Activated naive CD4-positive, alpha-beta T cell treated with anti-CD3 and anti-CD28 coated beads, Interleukin-2, amount 50 U/mL, for 24 hours (primary cell): ENCODE data around the gene CNPY3.
A peak's percentile ranks its signal among the peaks of the same experiment; 100 is the strongest.
"Not testable (repeated sequence)": the region's sequence is repeated elsewhere in the genome, so short reads cannot be mapped to it uniquely, and the experiment has no call there.

Experiments used
- H3K27ac Mint-ChIP-seq: one replicate; pipeline ENCODE4 v1.8.0; 2021; ENCODE audit warnings: mild to moderate bottlenecking, mixed read lengths
- H3K27me3 Mint-ChIP-seq: one replicate; pipeline ENCODE4 v1.8.0; 2021; ENCODE audit warnings: mixed read lengths
- H3K36me3 Mint-ChIP-seq: one replicate; pipeline ENCODE4 v1.8.0; 2021; ENCODE audit warnings: mixed read lengths
- H3K4me1 Mint-ChIP-seq: one replicate; pipeline ENCODE4 v1.8.0; 2021; ENCODE audit warnings: mixed read lengths
- H3K4me3 Mint-ChIP-seq: one replicate; pipeline ENCODE4 v1.8.0; 2021; ENCODE audit warnings: mild to moderate bottlenecking, mixed read lengths
- H3K9me3 Mint-ChIP-seq: one replicate; pipeline ENCODE4 v1.8.0; 2021; ENCODE audit warnings: mixed read lengths

CNPY3 gene

GRCh38 chr6:42928986-42929820 lies at the start of gene CNPY3:
Gene CNPY3 (plus strand): TSS chr6:42929480. CDS start chr6:42929571, 91 bp downstream.
- H3K27ac Mint-ChIP-seq, result peak within 1 kb of the TSS; percentile 92

GRCh38 chr6:42880240-42880817 lies 49.0 kb upstream of the CNPY3 start:
- not testable (repeated sequence) for H3K27me3 Mint-ChIP-seq, H3K9me3 Mint-ChIP-seq
- Mint-ChIP-seq H3K36me3 (peaks cover 16% of the 10 kb centered on the region), H3K27ac (peak overlapping the region; percentile 100), H3K4me1 (peaks cover 23% of the 10 kb centered on the region), H3K4me3 (peak overlapping the region; percentile 98)

More at GRCh38 chr6:42928986-42929820, at the start of gene CNPY3:
- Mint-ChIP-seq H3K27me3 (no peaks in the 10 kb centered on the region), H3K4me3 (peak within 1 kb of the TSS; percentile 93), H3K9me3 (no peaks in the 10 kb centered on the region), H3K4me1 (peaks cover 43% of the 10 kb centered on the region), H3K36me3 (peaks cover 18% of the 10 kb centered on the region)

GRCh38 chr6:42880871-42881270 lies 48.4 kb upstream of the CNPY3 start:
- peaks cover 16% of the 10 kb centered on the region for H3K36me3 Mint-ChIP-seq
- peak overlapping the region; percentile 100 for H3K27ac Mint-ChIP-seq
- H3K27me3 Mint-ChIP-seq, H3K9me3 Mint-ChIP-seq: not testable (repeated sequence)
- H3K4me3 Mint-ChIP-seq, result peak overlapping the region; percentile 98
- H3K4me1 Mint-ChIP-seq, result peaks cover 26% of the 10 kb centered on the region

GRCh38 chr6:42885702-42886101 lies 43.6 kb upstream of the CNPY3 start:
- Mint-ChIP-seq H3K9me3 (no peaks in the 10 kb centered on the region), H3K4me3 (no peak overlapping the region), H3K27ac (no peak overlapping the region), H3K27me3 (no peaks in the 10 kb centered on the region), H3K36me3 (peaks cover 16% of the 10 kb centered on the region), H3K4me1 (peaks cover 42% of the 10 kb centered on the region)

- peaks cover 14% of the 10 kb centered on the region for H3K36me3 Mint-ChIP-seq
- H3K27ac Mint-ChIP-seq, H3K9me3 Mint-ChIP-seq, H3K27me3 Mint-ChIP-seq: not testable (repeated sequence)
- H3K4me3 Mint-ChIP-seq, result peak overlapping the region; percentile 26
- peaks cover 44% of the 10 kb centered on the region for H3K4me1 Mint-ChIP-seq
Measured at GRCh38 chr6:42888201-42888600, 41.1 kb upstream of the CNPY3 start.

- H3K27me3 Mint-ChIP-seq, result no peaks in the 10 kb centered on the region
- H3K27ac Mint-ChIP-seq, result peak overlapping the region; percentile 94
- H3K36me3 Mint-ChIP-seq, result peaks cover 4% of the 10 kb centered on the region
- peak overlapping the region; percentile 95 for H3K4me3 Mint-ChIP-seq
- H3K4me1 Mint-ChIP-seq, result peaks cover 33% of the 10 kb centered on the region
- no peaks in the 10 kb centered on the region for H3K9me3 Mint-ChIP-seq
Measured at GRCh38 chr6:42889815-42890214, 39.5 kb upstream of the CNPY3 start.

GRCh38 chr6:42890311-42891198 lies 38.7 kb upstream of the CNPY3 start:
- peaks cover 4% of the 10 kb centered on the region for H3K36me3 Mint-ChIP-seq
- H3K27me3 Mint-ChIP-seq, result no peaks in the 10 kb centered on the region
- H3K4me3 Mint-ChIP-seq, result peak overlapping the region; percentile 95

GRCh38 chr6:42891199-42891722 lies 38.0 kb upstream of the CNPY3 start:
- Mint-ChIP-seq H3K27ac (peak overlapping the region; percentile 94), H3K9me3 (no peaks in the 10 kb centered on the region), H3K4me1 (peaks cover 26% of the 10 kb centered on the region), H3K36me3 (peaks cover 2% of the 10 kb centered on the region), H3K27me3 (no peaks in the 10 kb centered on the region), H3K4me3 (peak overlapping the region; percentile 95)

More at GRCh38 chr6:42890311-42891198, 38.7 kb upstream of the CNPY3 start:
- H3K4me1 Mint-ChIP-seq, result peaks cover 33% of the 10 kb centered on the region
- peak overlapping the region; percentile 94 for H3K27ac Mint-ChIP-seq
- no peaks in the 10 kb centered on the region for H3K9me3 Mint-ChIP-seq

GRCh38 chr6:42894041-42894828 lies 35.0 kb upstream of the CNPY3 start:
- not testable (repeated sequence) for H3K27me3 Mint-ChIP-seq, H3K27ac Mint-ChIP-seq

GRCh38 chr6:42896178-42896719 lies 33.0 kb upstream of the CNPY3 start:
- Mint-ChIP-seq H3K4me1 (peaks cover 6% of the 10 kb centered on the region), H3K36me3 (no peaks in the 10 kb centered on the region), H3K9me3 (no peaks in the 10 kb centered on the region), H3K27ac (no peak overlapping the region), H3K27me3 (no peaks in the 10 kb centered on the region), H3K4me3 (no peak overlapping the region)

More at GRCh38 chr6:42894041-42894828, 35.0 kb upstream of the CNPY3 start:
- H3K9me3 Mint-ChIP-seq, H3K4me3 Mint-ChIP-seq, H3K36me3 Mint-ChIP-seq: not testable (repeated sequence)
- H3K4me1 Mint-ChIP-seq, result peaks cover 21% of the 10 kb centered on the region

- Mint-ChIP-seq H3K27ac (no peak overlapping the region), H3K4me3 (no peak overlapping the region), H3K4me1 (peaks cover 11% of the 10 kb centered on the region), H3K27me3 (no peaks in the 10 kb centered on the region), H3K9me3 (no peaks in the 10 kb centered on the region), H3K36me3 (no peaks in the 10 kb centered on the region)
Measured at GRCh38 chr6:42898891-42899361, 30.4 kb upstream of the CNPY3 start.

- no peak overlapping the region for H3K27ac Mint-ChIP-seq
- H3K4me3 Mint-ChIP-seq, result no peak overlapping the region
- no peaks in the 10 kb centered on the region for H3K36me3 Mint-ChIP-seq
- peaks cover 11% of the 10 kb centered on the region for H3K4me1 Mint-ChIP-seq
- H3K9me3 Mint-ChIP-seq, result no peaks in the 10 kb centered on the region
- H3K27me3 Mint-ChIP-seq, result no peaks in the 10 kb centered on the region
Measured at GRCh38 chr6:42899871-42900270, 29.4 kb upstream of the CNPY3 start.

GRCh38 chr6:42901538-42901957 lies 27.7 kb upstream of the CNPY3 start:
- H3K4me1 Mint-ChIP-seq, result peaks cover 11% of the 10 kb centered on the region
- H3K27me3 Mint-ChIP-seq, result no peaks in the 10 kb centered on the region
- H3K9me3 Mint-ChIP-seq, result no peaks in the 10 kb centered on the region
- H3K4me3 Mint-ChIP-seq, result no peak overlapping the region
- peak overlapping the region; percentile 1 for H3K27ac Mint-ChIP-seq
- no peaks in the 10 kb centered on the region for H3K36me3 Mint-ChIP-seq

- not testable (repeated sequence) for H3K4me3 Mint-ChIP-seq, H3K27me3 Mint-ChIP-seq, H3K36me3 Mint-ChIP-seq, H3K9me3 Mint-ChIP-seq
- H3K4me1 Mint-ChIP-seq, result peaks cover 11% of the 10 kb centered on the region
- H3K27ac Mint-ChIP-seq, result peak overlapping the region; percentile 42
Measured at GRCh38 chr6:42902429-42903263, 26.6 kb upstream of the CNPY3 start.
